GM12878 (cell line): ENCODE data around the gene MRPS18B. TPM values are rescaled to one million over a fixed set of nuclear protein-coding genes. Genes with fewer than 3 reads are reported as not detected.

Experiments
- BACH1 ChIP-seq: fragments of 450-650 bp; IDR thresholded peaks from 2 replicates; pipeline ENCODE4 v1.6.1; 2017; ENCODE audit warnings: mild to moderate bottlenecking, borderline replicate concordance
- CTCF ChIP-seq, 3 experiments: IDR thresholded peaks in 2 of 3; conservative IDR thresholded peaks in 1 of 3; 2 replicates each; pipeline ENCODE4 v1.5.1; 2011; ENCODE audit warnings: low read depth in 3 of 3, low read length in 3 of 3, mild to moderate bottlenecking in 3 of 3, control low read depth in 2 of 3, moderate library complexity in 2 of 3, inconsistent platforms in 1 of 3, mixed read lengths in 1 of 3; ENCODE audit not compliant: control insufficient read depth in 2 of 3, insufficient read depth in 1 of 3; ENCODE audit errors: extremely low read depth in 1 of 3
- CUX1 ChIP-seq: IDR thresholded peaks from 2 replicates; pipeline ENCODE4 v1.6.1; 2012; ENCODE audit warnings: improper control_type of control experiment, low read depth, low read length; ENCODE audit not compliant: insufficient replicate concordance
- FOS ChIP-seq: IDR thresholded peaks from 3 replicates; pipeline ENCODE4 v1.6.1; 2011; ENCODE audit warnings: borderline replicate concordance; ENCODE audit not compliant: insufficient read length; ENCODE audit errors: extremely low read depth
- HDAC6 ChIP-seq: fragments of 200-600 bp; sonication (generic); IDR thresholded peaks from one replicate; pipeline ENCODE4 v1.8.0; 2017; ENCODE audit warnings: antibody characterized with exemption; ENCODE audit not compliant: unreplicated experiment
- JUNB ChIP-seq: IDR thresholded peaks from 2 replicates; pipeline ENCODE4 v1.6.1; 2016; ENCODE audit warnings: antibody characterized with exemption, mild to moderate bottlenecking
- NFIC ChIP-seq: IDR thresholded peaks from 2 replicates; pipeline ENCODE4 v1.6.1; 2012; ENCODE audit warnings: low read depth, mild to moderate bottlenecking, inconsistent platforms, low read length, moderate library complexity
- NR2C2 ChIP-seq: IDR thresholded peaks from 2 replicates; pipeline ENCODE4 v1.6.1; 2011; ENCODE audit warnings: borderline replicate concordance, low read depth; ENCODE audit not compliant: control insufficient read depth, insufficient read length
- NRF1 ChIP-seq: conservative IDR thresholded peaks from 2 replicates; pipeline ENCODE4 v1.6.1; 2011; ENCODE audit warnings: mild to moderate bottlenecking, low read depth, low read length, improper control_type of control experiment
- RAD21 ChIP-seq: IDR thresholded peaks from 2 replicates; pipeline ENCODE4 v1.6.1; 2011; ENCODE audit warnings: mild to moderate bottlenecking, low read depth, low read length, moderate library complexity; ENCODE audit not compliant: insufficient read depth
- SIN3A ChIP-seq: IDR thresholded peaks from 2 replicates; pipeline ENCODE4 v1.6.1; 2012; ENCODE audit warnings: low read depth, low read length, improper control_type of control experiment
- SKIL ChIP-seq: fragments of 450-650 bp; IDR thresholded peaks from 2 replicates; pipeline ENCODE4 v1.6.1; 2017; ENCODE audit warnings: mild to moderate bottlenecking, low read depth, inconsistent platforms; ENCODE audit not compliant: poor library complexity, severe bottlenecking
- SRF ChIP-seq, 2 experiments: IDR thresholded peaks; 2 replicates each; pipeline ENCODE4 v1.6.1; 2011; ENCODE audit warnings: low read depth in 2 of 2, low read length in 2 of 2, mild to moderate bottlenecking in 1 of 2, moderate library complexity in 1 of 2
- polyA plus RNA-seq, 11 experiments: library from polyadenylated mRNA; depleted of rRNA in 4 of 11; unstranded in 6 of 11; stranded (reverse) in 5 of 11; fragments of >200 nt; fragmentation: Nextera tagmentation in 4 of 11; fragmentation: Illumina TruSeq in 1 of 11; extraction: Ambion mirVana in 4 of 11; extraction: Trizol in 1 of 11; gene quantifications; 1 replicate in 1 of 11; 2 replicates in 10 of 11; pipeline versions ENCODE4 v1.2.1 to v1.2.3, GENCODE V29; 2011 to 2016; ENCODE audit warnings: inconsistent platforms in 2 of 11, missing spikeins in 2 of 11, low read depth in 1 of 11
- total RNA-seq, 4 experiments: library from RNA; depleted of rRNA in 3 of 4; stranded (reverse); fragments of >200 nt in 3 of 4; fragmentation: Illumina TruSeq in 1 of 4; extraction: Trizol in 1 of 4; gene quantifications; 2 replicates each; pipeline versions ENCODE4 v1.2.1 to v1.2.3, GENCODE V29; 2013 to 2021
- TF ChIP-seq, protein P1 (sequence below): fragments of 450-650 bp; IDR thresholded peaks from 2 replicates; pipeline ENCODE4 v1.6.1; 2016; ENCODE audit warnings: mild to moderate bottlenecking
- TF ChIP-seq, protein P2 (sequence below): fragments of 450-650 bp; IDR thresholded peaks from 2 replicates; pipeline ENCODE4 v1.6.1; 2017; ENCODE audit warnings: borderline replicate concordance

The MRPS18B gene
- total and polyA plus RNA-seq, 10 of the 15 experiments (the other 5 are each of a cell fraction or from before 2014, with no cell fraction given) = 80.9 to 259 (median 140) TPM

- TF ChIP-seq, protein P1, sequence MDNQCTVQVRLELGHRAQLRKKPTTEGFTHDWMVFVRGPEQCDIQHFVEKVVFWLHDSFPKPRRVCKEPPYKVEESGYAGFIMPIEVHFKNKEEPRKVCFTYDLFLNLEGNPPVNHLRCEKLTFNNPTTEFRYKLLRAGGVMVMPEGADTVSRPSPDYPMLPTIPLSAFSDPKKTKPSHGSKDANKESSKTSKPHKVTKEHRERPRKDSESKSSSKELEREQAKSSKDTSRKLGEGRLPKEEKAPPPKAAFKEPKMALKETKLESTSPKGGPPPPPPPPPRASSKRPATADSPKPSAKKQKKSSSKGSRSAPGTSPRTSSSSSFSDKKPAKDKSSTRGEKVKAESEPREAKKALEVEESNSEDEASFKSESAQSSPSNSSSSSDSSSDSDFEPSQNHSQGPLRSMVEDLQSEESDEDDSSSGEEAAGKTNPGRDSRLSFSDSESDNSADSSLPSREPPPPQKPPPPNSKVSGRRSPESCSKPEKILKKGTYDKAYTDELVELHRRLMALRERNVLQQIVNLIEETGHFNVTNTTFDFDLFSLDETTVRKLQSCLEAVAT = no peak
- TF ChIP-seq BACH1 (0 out of 2 replicates have a peak, but pooled peaks have one; percentile 73), NFIC (peak; percentile 11; the same call in 1 of the 2 replicates), HDAC6 (peak; percentile 21), JUNB (no peak), RAD21 (no peak), NR2C2 (no peak), CUX1 (peak; percentile 57), FOS (no peak), CTCF (IDR thresholded peaks at IDR 0.05 in 2 of 3, conservative IDR thresholded peaks at IDR 0.05 in 1 of 3; ENCODE audit: control insufficient read depth in 2 of 3, extremely low read depth in 1 of 3, insufficient read depth in 1 of 3, low read depth in 3 of 3, low read length in 3 of 3) (no peak), SKIL (no peak), SRF (IDR thresholded peaks at IDR 0.05; ENCODE audit: low read depth in 2 of 2, low read length in 2 of 2) (no peak), SIN3A (no peak), NRF1 (no peak)
- TF ChIP-seq, protein P2, sequence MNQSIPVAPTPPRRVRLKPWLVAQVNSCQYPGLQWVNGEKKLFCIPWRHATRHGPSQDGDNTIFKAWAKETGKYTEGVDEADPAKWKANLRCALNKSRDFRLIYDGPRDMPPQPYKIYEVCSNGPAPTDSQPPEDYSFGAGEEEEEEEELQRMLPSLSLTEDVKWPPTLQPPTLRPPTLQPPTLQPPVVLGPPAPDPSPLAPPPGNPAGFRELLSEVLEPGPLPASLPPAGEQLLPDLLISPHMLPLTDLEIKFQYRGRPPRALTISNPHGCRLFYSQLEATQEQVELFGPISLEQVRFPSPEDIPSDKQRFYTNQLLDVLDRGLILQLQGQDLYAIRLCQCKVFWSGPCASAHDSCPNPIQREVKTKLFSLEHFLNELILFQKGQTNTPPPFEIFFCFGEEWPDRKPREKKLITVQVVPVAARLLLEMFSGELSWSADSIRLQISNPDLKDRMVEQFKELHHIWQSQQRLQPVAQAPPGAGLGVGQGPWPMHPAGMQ = no peak
Measured at GRCh38 chr6:30615958-30616810, 1.5 kb upstream of the MRPS18B start (continued).
